AG10803 (cell line): ENCODE data around the gene MRPL49.

Experiments
- DNase-seq: peaks from one replicate; pipeline ENCODE4 v3.0.0; 2010; ENCODE audit warnings: low read depth
- H3K4me3 ChIP-seq: 2 replicates; pipeline ENCODE4 v1.5.1; 2011; ENCODE audit warnings: mild to moderate bottlenecking, low read length, control low read depth
- CTCF ChIP-seq: conservative IDR thresholded peaks from 2 replicates; pipeline ENCODE4 v1.5.1; 2011; ENCODE audit warnings: mild to moderate bottlenecking, low read length, control low read depth, inconsistent platforms

MRPL49 gene

GRCh38 chr11:65151331-65151899, 29.3 kb downstream of the MRPL49 start:
- DNase-seq: no peak

GRCh38 chr11:65152122-65152521, 30.0 kb downstream of the MRPL49 start:
- no peak for TF ChIP-seq CTCF
- no peak for DNase-seq
- no peak overlapping the region for H3K4me3 ChIP-seq

More at GRCh38 chr11:65151331-65151899, 29.3 kb downstream of the MRPL49 start:
- H3K4me3 ChIP-seq: no peak overlapping the region
- TF ChIP-seq CTCF: no peak

DNA sequence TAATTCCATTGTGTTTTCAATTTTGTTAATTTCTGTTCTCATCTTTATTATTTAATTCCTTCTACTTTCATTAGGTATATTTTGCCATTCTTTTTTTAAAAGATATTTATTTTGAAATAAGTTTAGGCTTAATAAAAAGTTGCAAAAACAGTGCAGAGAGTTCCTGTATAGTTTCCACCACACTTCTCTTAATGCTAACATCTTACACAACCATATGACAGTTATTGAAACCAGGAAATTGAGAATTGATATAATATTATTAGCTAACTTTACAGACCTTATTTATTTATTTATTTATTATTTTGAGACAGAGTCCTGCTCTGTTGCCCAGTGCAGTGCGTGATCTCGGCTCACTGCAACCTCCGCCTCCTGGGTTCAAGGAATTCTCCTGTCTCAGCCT, 34.1 kb downstream of the MRPL49 start:
- no peak overlapping the region for H3K4me3 ChIP-seq
- TF ChIP-seq CTCF: no peak
- no peak for DNase-seq

DNA sequence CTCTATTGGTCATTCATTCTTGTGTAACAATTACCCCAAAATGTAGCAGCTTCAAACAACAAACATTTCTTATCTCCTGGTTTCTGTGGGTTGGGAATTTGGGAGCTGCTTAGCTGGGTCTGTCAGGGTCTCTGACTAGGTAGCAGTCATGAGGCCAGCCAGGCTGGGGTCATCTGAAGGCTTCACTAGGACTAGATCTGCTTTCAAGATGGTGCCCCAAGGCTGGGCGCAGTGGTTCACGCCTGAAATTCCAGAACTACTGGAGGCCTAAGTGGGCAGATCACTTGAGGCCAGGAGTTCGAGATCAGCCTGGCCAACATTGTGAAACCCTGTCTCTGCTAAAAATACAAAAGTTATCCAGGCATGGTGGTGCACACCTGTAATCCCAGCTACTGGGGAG, 34.8 kb downstream of the MRPL49 start:
- no peak overlapping the region for H3K4me3 ChIP-seq
- TF ChIP-seq CTCF: no peak
- DNase-seq: no peak

- H3K4me3 ChIP-seq: no peak overlapping the region
- DNase-seq: no peak
- TF ChIP-seq CTCF: no peak
Observed at GRCh38 chr11:65157336-65157735, 35.2 kb downstream of the MRPL49 start.

DNA sequence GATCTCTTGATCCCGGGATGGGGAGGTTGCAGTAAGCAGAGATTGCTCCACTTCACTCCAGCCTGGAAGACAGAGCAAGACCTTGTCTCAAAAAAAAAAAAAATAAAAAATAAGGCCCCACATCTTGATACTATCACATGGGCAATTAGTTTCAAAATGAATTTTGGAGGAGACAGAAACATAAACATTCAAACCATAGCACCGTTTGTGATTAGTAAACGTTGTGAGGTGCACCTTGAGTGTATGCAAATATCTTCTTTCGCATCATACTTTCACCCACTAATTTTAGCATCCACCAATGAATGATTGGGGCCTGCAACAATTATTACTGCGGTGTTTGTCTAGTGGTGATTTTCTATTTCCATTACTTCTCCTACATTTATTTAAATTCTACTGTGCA, 36.9 kb downstream of the MRPL49 start:
- DNase-seq: no peak
- TF ChIP-seq CTCF: no peak
- no peak overlapping the region for H3K4me3 ChIP-seq

GRCh38 chr11:65160643-65161042, 38.5 kb downstream of the MRPL49 start:
- no peak for DNase-seq
- H3K4me3 ChIP-seq: no peak overlapping the region
- no peak for TF ChIP-seq CTCF
